Sigmoid colon (tissue), 7 donors: ENCODE results near the gene PATL1. TPM values are rescaled to one million over a fixed set of nuclear protein-coding genes. Genes with fewer than 3 reads are reported as not detected.
"Not testable (repeated sequence)": the region's sequence is repeated elsewhere in the genome, so short reads cannot be mapped to it uniquely, and the experiment has no call there.

ENCODE experiments used
- DNase-seq: peaks from one replicate; pipeline ENCODE4 v3.0.0-alpha.2; 2019
- H3K27ac ChIP-seq, 4 donors: fragments of 200-600 bp; sonication (generic); one replicate each; pipeline ENCODE4 v1.5.1; 2016 to 2019; ENCODE audit warnings: mild to moderate bottlenecking in 1 of 4
- H3K27me3 ChIP-seq, 3 donors: fragments of 200-600 bp; sonication (generic); one replicate each; pipeline ENCODE4 v1.5.1; 2019; ENCODE audit warnings: mild to moderate bottlenecking in 1 of 3
- H3K36me3 ChIP-seq, 4 donors: fragments of 200-600 bp; sonication (generic); one replicate each; pipeline ENCODE4 v1.5.1; 2016 to 2019
- H3K4me1 ChIP-seq, 4 donors: fragments of 200-600 bp; sonication (generic); one replicate each; pipeline ENCODE4 v1.5.1; 2017 to 2019
- H3K4me3 ChIP-seq, 4 donors: fragments of 200-600 bp; sonication (generic); one replicate each; pipeline ENCODE4 v1.5.1; 2017 to 2019; ENCODE audit warnings: mild to moderate bottlenecking in 2 of 4, moderate library complexity in 1 of 4
- H3K9me3 ChIP-seq, 4 donors: fragments of 200-600 bp in 3 of 4; sonication (generic) in 3 of 4; one replicate each; pipeline versions ENCODE4 v1.5.1 to v1.6.1; 2013 to 2019
- EP300 ChIP-seq, 4 donors: sonication (generic); formaldehyde crosslinking; IDR thresholded peaks; one replicate each; pipeline ENCODE4 v1.6.1; 2017; ENCODE audit warnings: antibody characterized with exemption in 4 of 4
- POLR2A ChIP-seq, 2 donors: fragments of 450-650 bp; IDR thresholded peaks; one replicate each; pipeline ENCODE4 v1.6.1; 2016; ENCODE audit warnings: antibody characterized with exemption in 2 of 2, mild to moderate bottlenecking in 2 of 2, moderate library complexity in 2 of 2
- POLR2AphosphoS5 ChIP-seq, 4 donors: sonication (generic); formaldehyde crosslinking; IDR thresholded peaks; one replicate each; pipeline ENCODE4 v1.6.1; 2017; ENCODE audit warnings: antibody characterized with exemption in 4 of 4
- WGBS, 2 donors: extraction: QIAGEN DNeasy Blood & Tissue Kit; methylation state at CpG; one replicate each; pipeline ENCODE4 v1.1.7; 2013; 5-methylcytosine and 5-hydroxymethylcytosine counted together
- intact Hi-C: fragments of 100-400 bp; cut with DNase I; formaldehyde crosslinking; loops from one replicate; pipeline ENCODE4 v1.15.1; 2023
- polyA plus RNA-seq, 3 donors: library from polyadenylated mRNA; stranded (reverse); fragments of 200-250 nt; gene quantifications; one replicate each; pipeline ENCODE4 v1.2.3, GENCODE V29; 2013
- total RNA-seq, 4 donors: library from RNA; depleted of rRNA; stranded (reverse); fragments of >200 nt; gene quantifications; one replicate each; pipeline ENCODE4 v1.1.0, GENCODE V29; 2016
- TF ChIP-seq, protein P1 (sequence below), 4 experiments: fragments of 450-650 bp in 3 of 4; fragments of 200-600 bp in 1 of 4; IDR thresholded peaks; one replicate each; pipeline ENCODE4 v1.5.1; 2016 to 2019; ENCODE audit warnings: antibody characterized with exemption in 4 of 4, mild to moderate bottlenecking in 3 of 4, moderate library complexity in 2 of 4
- donor health status: healthy with polysubstance abuse.
- donor health status: Bipolar disorder and iron deficiency.
- donor health status: healthy.

The PATL1 gene
- total and polyA plus RNA-seq, 7 donors: 11.0 to 21.2 (median 16.9) TPM

GRCh38 chr11:59708537-59708936 lies 39.7 kb upstream of the PATL1 start:
- Histone ChIP-seq H3K36me3 (no peaks in the 10 kb centered on the region), H3K27me3 (peaks cover 0 to 3% (median 0%) of the 10 kb centered on the region in 3 donors), H3K9me3 (peaks cover 0 to 2% (median 0%) of the 10 kb centered on the region in 4 donors), H3K27ac (no peak overlapping the region), H3K4me1 (no peaks in the 10 kb centered on the region), H3K4me3 (no peak overlapping the region)
- intact Hi-C loops: no loop called here
- WGBS, 2 donors: 70 to 88% methylated on average over 1 of the region's 1 CpG
- DNase-seq: no peak
- TF ChIP-seq, protein P1, sequence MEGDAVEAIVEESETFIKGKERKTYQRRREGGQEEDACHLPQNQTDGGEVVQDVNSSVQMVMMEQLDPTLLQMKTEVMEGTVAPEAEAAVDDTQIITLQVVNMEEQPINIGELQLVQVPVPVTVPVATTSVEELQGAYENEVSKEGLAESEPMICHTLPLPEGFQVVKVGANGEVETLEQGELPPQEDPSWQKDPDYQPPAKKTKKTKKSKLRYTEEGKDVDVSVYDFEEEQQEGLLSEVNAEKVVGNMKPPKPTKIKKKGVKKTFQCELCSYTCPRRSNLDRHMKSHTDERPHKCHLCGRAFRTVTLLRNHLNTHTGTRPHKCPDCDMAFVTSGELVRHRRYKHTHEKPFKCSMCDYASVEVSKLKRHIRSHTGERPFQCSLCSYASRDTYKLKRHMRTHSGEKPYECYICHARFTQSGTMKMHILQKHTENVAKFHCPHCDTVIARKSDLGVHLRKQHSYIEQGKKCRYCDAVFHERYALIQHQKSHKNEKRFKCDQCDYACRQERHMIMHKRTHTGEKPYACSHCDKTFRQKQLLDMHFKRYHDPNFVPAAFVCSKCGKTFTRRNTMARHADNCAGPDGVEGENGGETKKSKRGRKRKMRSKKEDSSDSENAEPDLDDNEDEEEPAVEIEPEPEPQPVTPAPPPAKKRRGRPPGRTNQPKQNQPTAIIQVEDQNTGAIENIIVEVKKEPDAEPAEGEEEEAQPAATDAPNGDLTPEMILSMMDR (IDR thresholded peaks at IDR 0.05): no peak
- TF ChIP-seq POLR2A (IDR thresholded peaks at IDR 0.05) (no peak), POLR2AphosphoS5 (IDR thresholded peaks at IDR 0.05) (no peak), EP300 (IDR thresholded peaks at IDR 0.05) (no peak)

GRCh38 chr11:59707371-59707770 lies 38.5 kb upstream of the PATL1 start:
- Histone ChIP-seq H3K27ac (no peak overlapping the region), H3K4me3 (no peak overlapping the region), H3K9me3 (peaks cover 0 to 2% (median 0%) of the 10 kb centered on the region in 4 donors), H3K27me3 (peaks cover 0 to 3% (median 0%) of the 10 kb centered on the region in 3 donors), H3K4me1 (no peaks in the 10 kb centered on the region), H3K36me3 (no peaks in the 10 kb centered on the region)
- DNase-seq: no peak
- TF ChIP-seq EP300 (IDR thresholded peaks at IDR 0.05) (no peak), POLR2AphosphoS5 (IDR thresholded peaks at IDR 0.05) (no peak), POLR2A (IDR thresholded peaks at IDR 0.05) (no peak)
- TF ChIP-seq, protein P1 (IDR thresholded peaks at IDR 0.05): no peak
- intact Hi-C loops: no loop called here
- 30 to 60% methylated on average over 1 of the region's 1 CpG for WGBS, 2 donors

- Histone ChIP-seq H3K27ac (no peak overlapping the region), H3K4me1 (no peaks in the 10 kb centered on the region), H3K9me3 (peaks cover 0 to 2% (median 0%) of the 10 kb centered on the region in 4 donors), H3K4me3 (no peak overlapping the region), H3K36me3 (no peaks in the 10 kb centered on the region), H3K27me3 (peaks cover 0 to 3% (median 0%) of the 10 kb centered on the region in 3 donors)
- DNase-seq: no peak
- WGBS, 2 donors: 26 to 53% methylated on average over 5 of the region's 5 CpGs
- intact Hi-C loops: no loop called here
- no peak for TF ChIP-seq POLR2AphosphoS5 (IDR thresholded peaks at IDR 0.05)
- TF ChIP-seq, protein P1 (IDR thresholded peaks at IDR 0.05): no peak
- no peak for TF ChIP-seq EP300 (IDR thresholded peaks at IDR 0.05)
- TF ChIP-seq POLR2A (IDR thresholded peaks at IDR 0.05): no peak
These were observed 37.9 kb upstream of the PATL1 start for GRCh38 chr11:59706518-59707285.

- H3K36me3 ChIP-seq: no peaks in the 10 kb centered on the region
- 96% methylated on average over 6 of the region's 6 CpGs for WGBS, 2 donors
- peaks cover 0 to 2% (median 0%) of the 10 kb centered on the region in 4 donors for H3K9me3 ChIP-seq
- intact Hi-C loops: no loop called here
- H3K4me1 ChIP-seq: no peaks in the 10 kb centered on the region
- H3K4me3 ChIP-seq: no peak overlapping the region
- no peak overlapping the region for H3K27ac ChIP-seq
- TF ChIP-seq POLR2A (IDR thresholded peaks at IDR 0.05) (no peak), POLR2AphosphoS5 (IDR thresholded peaks at IDR 0.05) (no peak), EP300 (IDR thresholded peaks at IDR 0.05) (no peak)
- TF ChIP-seq, protein P1 (IDR thresholded peaks at IDR 0.05): no peak
- peaks cover 0 to 3% (median 0%) of the 10 kb centered on the region in 3 donors for H3K27me3 ChIP-seq
- DNase-seq: no peak
These were observed 36.5 kb upstream of the PATL1 start for GRCh38 chr11:59705294-59705693.

DNA sequence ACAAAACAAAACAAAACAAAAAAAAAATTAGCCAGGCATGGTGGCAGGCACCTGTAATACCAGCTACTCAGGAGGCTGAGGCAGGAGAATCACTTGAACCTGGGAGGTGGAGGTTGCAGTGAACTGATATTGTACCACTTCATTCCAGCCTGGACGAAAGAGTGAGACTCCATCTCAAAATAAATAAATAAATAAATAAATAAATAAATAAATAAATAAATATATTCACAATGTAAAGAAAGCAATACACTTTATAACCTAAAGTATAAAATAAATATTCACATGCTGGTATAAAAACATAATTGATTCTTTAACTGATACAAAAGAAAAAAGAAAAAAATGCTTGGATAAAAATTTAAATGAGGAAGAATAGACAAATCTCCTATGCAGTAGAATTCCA lies 34.7 kb upstream of the PATL1 start:
- H3K4me1 ChIP-seq, H3K4me3 ChIP-seq, H3K27ac ChIP-seq, DNase-seq, H3K36me3 ChIP-seq, H3K27me3 ChIP-seq, intact Hi-C loops, H3K9me3 ChIP-seq: not testable (repeated sequence)
- 92 to 93% methylated on average over 1 of the region's 1 CpG for WGBS, 2 donors

- DNase-seq, H3K27me3 ChIP-seq, H3K27ac ChIP-seq, H3K4me3 ChIP-seq, H3K4me1 ChIP-seq, intact Hi-C loops, H3K36me3 ChIP-seq, H3K9me3 ChIP-seq: not testable (repeated sequence)
- WGBS, 2 donors: 76 to 77% methylated on average over 4 of the region's 5 CpGs
These were observed 31.3 kb upstream of the PATL1 start for GRCh38 chr11:59700157-59700556.
